Measurements from ENCODE around the gene RCOR1.

Gene RCOR1

GRCh38 chr14:102771144-102771543 lies 178.7 kb downstream of the RCOR1 start:
- no peak overlapping the region for H2BK5ac ChIP-seq (ENCODE audit: low read length)
- H2BK15ac ChIP-seq (replicated peaks; ENCODE audit: low read depth) = no peak overlapping the region
- H4K5ac ChIP-seq (ENCODE audit: low read length) = no peak overlapping the region
- H4K8ac ChIP-seq (ENCODE audit: low read depth, low read length) = no peak overlapping the region
- no peak overlapping the region for H3K4ac ChIP-seq (ENCODE audit: low read depth, low read length)
- H3K9ac ChIP-seq (ENCODE audit: low read length) = no peak overlapping the region
- no peaks in the 10 kb centered on the region for H3K79me1 ChIP-seq (ENCODE audit: low read length)
- H3K4me1 ChIP-seq (ENCODE audit: control insufficient read depth, low read depth, low read length) = no peaks in the 10 kb centered on the region
- no peaks in the 10 kb centered on the region for H3K27me3 ChIP-seq (ENCODE audit: insufficient read depth, low read length, poor library complexity)
- H3K56ac ChIP-seq (ENCODE audit: low read length) = no peak overlapping the region
- no peak overlapping the region for H3K18ac ChIP-seq (ENCODE audit: low read length)
- H3K79me2 ChIP-seq (ENCODE audit: control insufficient read depth, insufficient read depth, low read length) = no peaks in the 10 kb centered on the region
- H3K27ac ChIP-seq (ENCODE audit: low read depth, low read length) = no peak overlapping the region
- no peak overlapping the region for H2AK5ac ChIP-seq (ENCODE audit: low read length)
- no peak overlapping the region for H2BK120ac ChIP-seq (ENCODE audit: low read depth, low read length)
- no peak overlapping the region for H3K23ac ChIP-seq (ENCODE audit: low read length)
- no peak overlapping the region for H3K4me2 ChIP-seq (ENCODE audit: low read length)
- H3K36me3 ChIP-seq (ENCODE audit: control insufficient read depth, insufficient read depth, low read length) = no peaks in the 10 kb centered on the region
- H3K4me3 ChIP-seq (ENCODE audit: low read length) = no peak overlapping the region
- WGBS (ENCODE audit: extremely low coverage, insufficient coverage, low lambda C conversion rate) = no CpG with 5 or more reads among the region's 9 CpGs
- no peak for DNase-seq

DNA sequence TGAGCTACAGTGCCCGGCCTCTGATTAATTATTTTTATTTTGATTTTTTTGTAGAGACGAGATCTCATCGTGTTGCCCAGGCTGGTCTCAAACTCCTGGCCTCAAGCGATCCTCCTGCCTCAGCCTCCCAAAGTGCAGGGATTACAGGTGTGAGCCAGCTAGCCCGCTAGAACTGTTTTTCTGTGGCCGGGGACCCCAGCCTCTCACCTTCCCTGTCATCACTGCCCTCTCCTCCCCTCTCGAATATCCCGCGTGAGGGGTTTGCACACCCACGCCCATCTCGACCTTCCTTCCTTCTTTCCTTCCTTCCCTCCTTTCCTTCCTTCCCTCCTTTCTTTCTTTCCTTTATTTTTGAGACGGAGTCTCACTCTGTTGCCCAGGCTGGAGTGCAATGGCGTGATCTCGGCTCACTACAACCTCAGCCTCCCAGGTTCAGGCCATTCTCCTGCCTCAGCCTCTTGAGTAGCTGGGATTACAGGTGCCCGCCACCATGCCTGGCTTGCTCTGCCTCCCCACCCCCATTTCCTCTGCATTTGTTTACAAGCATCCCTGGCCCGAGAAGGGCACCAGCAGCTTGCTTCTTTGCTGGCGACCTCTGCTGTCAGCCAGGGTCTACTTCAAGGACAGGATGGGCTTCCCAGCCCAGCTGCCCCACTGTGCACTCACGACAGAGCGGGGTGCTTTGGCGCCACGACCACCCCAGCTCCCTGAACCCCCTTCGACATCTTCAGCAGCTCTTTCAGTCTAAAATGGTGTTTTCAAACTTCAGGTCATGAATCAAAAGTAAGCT lies 180.5 kb downstream of the RCOR1 start:
- Histone ChIP-seq H3K79me1 (ENCODE audit: low read length) (no peaks in the 10 kb centered on the region), H2AK5ac (ENCODE audit: low read length) (no peak overlapping the region), H2BK5ac (ENCODE audit: low read length) (no peak overlapping the region), H2BK15ac (replicated peaks; ENCODE audit: low read depth) (no peak overlapping the region), H3K4ac (ENCODE audit: low read depth, low read length) (no peak overlapping the region), H3K18ac (ENCODE audit: low read length) (no peak overlapping the region), H3K36me3 (ENCODE audit: control insufficient read depth, insufficient read depth, low read length) (no peaks in the 10 kb centered on the region), H3K27ac (ENCODE audit: low read depth, low read length) (no peak overlapping the region), H3K4me3 (ENCODE audit: low read length) (no peak overlapping the region), H4K5ac (ENCODE audit: low read length) (no peak overlapping the region), H3K27me3 (ENCODE audit: insufficient read depth, low read length, poor library complexity) (no peaks in the 10 kb centered on the region), H2BK120ac (ENCODE audit: low read depth, low read length) (no peak overlapping the region), H3K9ac (ENCODE audit: low read length) (no peak overlapping the region), H3K4me2 (ENCODE audit: low read length) (no peak overlapping the region), H4K8ac (ENCODE audit: low read depth, low read length) (no peak overlapping the region), H3K4me1 (ENCODE audit: control insufficient read depth, low read depth, low read length) (no peaks in the 10 kb centered on the region), H3K79me2 (ENCODE audit: control insufficient read depth, insufficient read depth, low read length) (no peaks in the 10 kb centered on the region), H3K23ac (ENCODE audit: low read length) (no peak overlapping the region), H3K56ac (ENCODE audit: low read length) (no peak overlapping the region)
- no CpG with 5 or more reads among the region's 22 CpGs for WGBS (ENCODE audit: extremely low coverage, insufficient coverage, low lambda C conversion rate)
- DNase-seq = peak; percentile 92

- Histone ChIP-seq H3K4me2 (ENCODE audit: low read length) (no peak overlapping the region), H3K27ac (ENCODE audit: low read depth, low read length) (no peak overlapping the region), H3K79me1 (ENCODE audit: low read length) (no peaks in the 10 kb centered on the region), H2BK120ac (ENCODE audit: low read depth, low read length) (no peak overlapping the region), H3K9ac (ENCODE audit: low read length) (no peak overlapping the region), H2BK5ac (ENCODE audit: low read length) (no peak overlapping the region), H2BK15ac (replicated peaks; ENCODE audit: low read depth) (no peak overlapping the region), H3K56ac (ENCODE audit: low read length) (no peak overlapping the region), H3K23ac (ENCODE audit: low read length) (no peak overlapping the region), H3K4me1 (ENCODE audit: control insufficient read depth, low read depth, low read length) (peaks cover 3% of the 10 kb centered on the region), H3K36me3 (ENCODE audit: control insufficient read depth, insufficient read depth, low read length) (no peaks in the 10 kb centered on the region), H3K4me3 (ENCODE audit: low read length) (no peak overlapping the region), H3K18ac (ENCODE audit: low read length) (no peak overlapping the region), H3K27me3 (ENCODE audit: insufficient read depth, low read length, poor library complexity) (no peaks in the 10 kb centered on the region), H3K4ac (ENCODE audit: low read depth, low read length) (no peak overlapping the region), H3K79me2 (ENCODE audit: control insufficient read depth, insufficient read depth, low read length) (no peaks in the 10 kb centered on the region), H4K8ac (ENCODE audit: low read depth, low read length) (no peak overlapping the region), H4K5ac (ENCODE audit: low read length) (no peak overlapping the region), H2AK5ac (ENCODE audit: low read length) (no peak overlapping the region)
- no CpG with 5 or more reads among the region's 10 CpGs for WGBS (ENCODE audit: extremely low coverage, insufficient coverage, low lambda C conversion rate)
- peak; percentile 91 for DNase-seq
These were observed 182.1 kb downstream of the RCOR1 start for GRCh38 chr14:102774391-102775153.

DNA sequence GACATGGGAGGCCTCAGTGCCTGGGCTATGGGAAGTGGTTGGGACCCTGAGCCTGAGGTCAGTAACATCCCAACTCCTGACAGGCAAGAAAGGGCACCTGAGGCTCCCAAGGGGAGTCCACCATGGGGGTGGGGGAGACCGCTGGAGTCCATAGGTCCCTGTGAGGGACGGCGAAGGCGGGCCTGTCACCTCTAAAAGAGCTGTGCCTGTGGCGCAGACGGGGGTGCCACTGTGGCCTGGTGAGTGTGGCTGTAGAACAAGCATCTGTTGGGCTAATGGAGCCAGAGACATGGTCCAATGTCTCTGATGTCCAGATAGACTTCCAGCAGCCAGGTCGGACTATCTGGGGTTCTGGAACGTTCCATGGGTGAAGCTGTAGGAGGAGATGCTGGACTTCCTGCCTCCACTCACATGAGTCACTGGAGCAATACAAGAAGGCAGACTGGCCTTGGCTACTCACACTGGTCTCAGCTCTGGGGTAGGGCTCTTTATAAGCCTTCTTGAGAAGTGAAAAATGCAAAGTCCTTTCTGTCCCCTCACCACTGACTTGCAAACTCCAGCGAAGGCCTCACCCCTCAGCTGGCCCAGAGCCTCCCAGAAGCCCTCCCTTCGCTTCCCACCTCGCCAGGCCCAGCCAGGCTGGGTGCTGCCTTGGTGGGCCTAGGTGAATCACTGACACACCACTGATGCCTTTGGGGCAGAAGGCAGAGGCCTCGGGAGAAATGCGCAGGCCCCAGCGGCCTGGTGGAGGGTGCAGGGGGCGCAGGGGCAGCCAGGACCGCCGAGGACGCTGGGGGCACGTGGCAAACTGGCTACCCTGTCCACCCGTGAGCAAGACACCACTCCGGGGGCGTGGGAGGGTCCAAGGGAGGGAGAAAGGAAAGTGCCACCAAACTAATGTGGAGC lies 183.7 kb downstream of the RCOR1 start:
- H3K18ac ChIP-seq (ENCODE audit: low read length) = no peak overlapping the region
- H2BK15ac ChIP-seq (replicated peaks; ENCODE audit: low read depth) = no peak overlapping the region
- H3K23ac ChIP-seq (ENCODE audit: low read length) = no peak overlapping the region
- no peak overlapping the region for H2BK5ac ChIP-seq (ENCODE audit: low read length)
- H3K79me1 ChIP-seq (ENCODE audit: low read length) = peaks cover 3% of the 10 kb centered on the region
- H3K4me2 ChIP-seq (ENCODE audit: low read length) = no peak overlapping the region
- no peak overlapping the region for H3K4ac ChIP-seq (ENCODE audit: low read depth, low read length)
- no peak overlapping the region for H2BK120ac ChIP-seq (ENCODE audit: low read depth, low read length)
- DNase-seq = no peak
- H3K4me3 ChIP-seq (ENCODE audit: low read length) = no peak overlapping the region
- H3K9ac ChIP-seq (ENCODE audit: low read length) = no peak overlapping the region
- H4K8ac ChIP-seq (ENCODE audit: low read depth, low read length) = no peak overlapping the region
- H4K5ac ChIP-seq (ENCODE audit: low read length) = no peak overlapping the region
- WGBS (ENCODE audit: extremely low coverage, insufficient coverage, low lambda C conversion rate) = no CpG with 5 or more reads among the region's 22 CpGs
- H3K79me2 ChIP-seq (ENCODE audit: control insufficient read depth, insufficient read depth, low read length) = no peaks in the 10 kb centered on the region
- H3K56ac ChIP-seq (ENCODE audit: low read length) = peak overlapping the region; percentile 89
- peaks cover 4% of the 10 kb centered on the region for H3K4me1 ChIP-seq (ENCODE audit: control insufficient read depth, low read depth, low read length)
- no peaks in the 10 kb centered on the region for H3K36me3 ChIP-seq (ENCODE audit: control insufficient read depth, insufficient read depth, low read length)
- no peak overlapping the region for H3K27ac ChIP-seq (ENCODE audit: low read depth, low read length)
- no peaks in the 10 kb centered on the region for H3K27me3 ChIP-seq (ENCODE audit: insufficient read depth, low read length, poor library complexity)
- H2AK5ac ChIP-seq (ENCODE audit: low read length) = no peak overlapping the region

DNA sequence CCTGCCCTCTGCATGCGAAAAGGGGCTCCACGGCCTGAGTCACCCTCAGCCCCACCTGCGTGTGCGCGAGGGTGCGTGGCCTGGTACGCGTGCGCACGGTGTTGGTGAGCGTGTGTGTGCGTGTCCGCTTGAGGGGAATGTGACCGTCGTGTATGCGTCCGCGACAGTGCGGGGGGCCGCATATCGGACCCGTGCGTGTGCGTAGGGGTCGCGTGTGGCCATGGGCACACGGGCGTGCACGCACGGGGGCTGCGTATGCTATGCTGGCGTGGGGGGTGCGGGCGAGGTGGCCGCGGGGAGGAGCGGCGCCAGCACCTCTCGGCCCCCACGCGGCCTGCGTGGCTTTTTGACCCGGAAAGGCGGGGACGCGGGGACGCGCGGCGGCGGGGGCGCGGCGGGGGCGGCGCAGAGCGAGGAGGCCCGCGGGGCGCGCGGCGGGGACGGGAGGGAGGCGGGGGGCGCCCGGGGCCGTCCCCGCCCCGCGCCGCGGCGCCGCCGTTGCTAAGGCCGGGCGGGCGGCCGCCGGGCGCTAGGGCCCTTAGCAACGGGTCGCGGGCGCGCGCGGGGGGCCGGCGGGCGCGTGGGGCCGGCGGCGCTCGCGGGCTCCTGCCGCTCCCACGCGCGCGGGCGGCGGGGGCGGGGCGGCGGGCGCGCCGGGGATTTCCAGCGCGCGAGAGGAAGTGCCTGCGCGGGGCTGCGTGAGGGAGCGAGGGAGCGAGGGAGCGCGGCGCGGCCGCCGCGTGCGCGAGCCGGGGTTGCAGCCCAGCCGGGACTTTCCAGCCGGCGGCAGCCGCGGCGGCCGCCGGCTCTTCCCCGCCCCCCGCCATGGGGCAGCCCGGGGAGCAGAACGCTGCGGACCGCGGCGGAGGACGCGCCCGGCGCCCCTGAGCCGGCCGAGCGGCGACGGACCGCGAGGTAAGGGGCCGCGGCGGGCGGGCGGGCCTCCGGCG lies 184.6 kb downstream of the RCOR1 start, which contains the start of gene TRAF3:
TSS of gene TRAF3 (plus strand) at position 689 of the 950 bp plus-strand sequence. CDS start 92,753 bp downstream, outside the sequence.
- Histone ChIP-seq H3K79me2 (ENCODE audit: control insufficient read depth, insufficient read depth, low read length) (no peaks in the 10 kb centered on the region), H4K8ac (ENCODE audit: low read depth, low read length) (no peak within 1 kb of the TSS), H2BK120ac (ENCODE audit: low read depth, low read length) (peak within 1 kb of the TSS; percentile 78), H3K79me1 (ENCODE audit: low read length) (peaks cover 3% of the 10 kb centered on the region), H3K4me3 (ENCODE audit: low read length) (peak within 1 kb of the TSS; percentile 28), H2AK5ac (ENCODE audit: low read length) (peak within 1 kb of the TSS; percentile 45), H2BK5ac (ENCODE audit: low read length) (no peak within 1 kb of the TSS), H3K36me3 (ENCODE audit: control insufficient read depth, insufficient read depth, low read length) (no peaks in the 10 kb centered on the region), H3K23ac (ENCODE audit: low read length) (peak within 1 kb of the TSS; percentile 66), H3K9ac (ENCODE audit: low read length) (peak within 1 kb of the TSS; percentile 59), H2BK15ac (replicated peaks; ENCODE audit: low read depth) (no peak within 1 kb of the TSS), H3K18ac (ENCODE audit: low read length) (peak within 1 kb of the TSS; percentile 94), H3K27me3 (ENCODE audit: insufficient read depth, low read length, poor library complexity) (no peaks in the 10 kb centered on the region), H3K4ac (ENCODE audit: low read depth, low read length) (peak within 1 kb of the TSS; percentile 42), H3K27ac (ENCODE audit: low read depth, low read length) (no peak within 1 kb of the TSS), H3K56ac (ENCODE audit: low read length) (peak within 1 kb of the TSS; percentile 89), H3K4me1 (ENCODE audit: control insufficient read depth, low read depth, low read length) (peaks cover 4% of the 10 kb centered on the region), H4K5ac (ENCODE audit: low read length) (no peak within 1 kb of the TSS), H3K4me2 (ENCODE audit: low read length) (peak within 1 kb of the TSS; percentile 64)
- DNase-seq = no peak
- no CpG with 5 or more reads among the region's 163 CpGs for WGBS (ENCODE audit: extremely low coverage, insufficient coverage, low lambda C conversion rate)

Measured in mesendoderm (in vitro differentiated cells).